ENCODE results near the gene MAMDC4.

Gene MAMDC4

GRCh38 chr9:136854113-136854841 lies 2.1 kb downstream of the MAMDC4 start:
- TF ChIP-seq ZFX (IDR thresholded peaks at IDR 0.05) (no peak), CTCF (conservative IDR thresholded peaks at IDR 0.05) (no peak)
- H3K27ac ChIP-seq: no peak overlapping the region

GRCh38 chr9:136854842-136855460 lies 2.8 kb downstream of the MAMDC4 start:
- TF ChIP-seq ZFX (IDR thresholded peaks at IDR 0.05): no peak
- TF ChIP-seq CTCF (conservative IDR thresholded peaks at IDR 0.05): no peak
- H3K27ac ChIP-seq: no peak overlapping the region

- TF ChIP-seq ZFX (IDR thresholded peaks at IDR 0.05): no peak
- no peak for TF ChIP-seq CTCF (conservative IDR thresholded peaks at IDR 0.05)
- no peak overlapping the region for H3K27ac ChIP-seq
Measured at GRCh38 chr9:136855461-136856078, 3.4 kb downstream of the MAMDC4 start.

- H3K27ac ChIP-seq: no peak overlapping the region
- TF ChIP-seq CTCF (conservative IDR thresholded peaks at IDR 0.05): no peak
- no peak for TF ChIP-seq ZFX (IDR thresholded peaks at IDR 0.05)
Measured at GRCh38 chr9:136856079-136856476, 3.9 kb downstream of the MAMDC4 start.

- H3K27ac ChIP-seq: no peak overlapping the region
- TF ChIP-seq CTCF (conservative IDR thresholded peaks at IDR 0.05) (no peak), ZFX (IDR thresholded peaks at IDR 0.05) (no peak)
Measured at GRCh38 chr9:136856541-136857141, 4.5 kb downstream of the MAMDC4 start.

- peak overlapping the region; percentile 89; the same call in 1 of the 2 replicates for H3K27ac ChIP-seq
- no peak for TF ChIP-seq ZFX (IDR thresholded peaks at IDR 0.05)
- no peak for TF ChIP-seq CTCF (conservative IDR thresholded peaks at IDR 0.05)
Measured at GRCh38 chr9:136857166-136857565, 5.0 kb downstream of the MAMDC4 start.
